ENCODE results near the gene ZNF462.

DNA sequence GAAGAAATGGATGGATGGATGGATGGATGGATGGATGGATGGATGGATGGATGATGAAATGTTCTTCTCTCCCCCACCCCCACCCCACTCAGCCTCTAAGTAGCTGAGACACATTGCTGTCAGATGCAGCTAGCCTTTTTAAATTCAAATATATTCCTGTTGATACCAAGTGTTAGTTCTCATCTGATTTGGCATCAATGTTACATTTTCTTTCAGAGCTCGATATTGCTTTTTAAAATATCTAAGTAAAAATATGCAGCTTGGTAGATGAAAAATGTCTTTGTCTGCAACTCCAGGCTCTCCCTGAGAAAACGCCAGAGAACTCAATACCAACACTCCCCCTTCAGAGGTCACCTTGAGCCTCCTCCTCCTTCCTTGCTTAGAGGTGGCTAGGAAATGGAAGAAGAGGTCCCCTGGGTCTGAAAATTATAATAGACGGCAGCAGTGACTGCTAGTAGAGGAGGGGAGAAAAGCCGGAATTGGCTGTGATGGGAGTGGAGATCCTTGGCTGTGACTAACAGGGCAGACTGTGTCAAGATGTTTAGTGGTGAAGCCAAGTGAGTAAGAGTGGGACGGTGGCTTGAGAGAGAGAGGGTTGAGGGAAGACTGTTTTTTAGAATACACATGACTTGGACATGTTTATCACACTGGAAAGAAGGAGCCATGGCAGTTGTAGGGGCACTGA lies 156.0 kb downstream of the ZNF462 start:
- TF ChIP-seq, protein P1, sequence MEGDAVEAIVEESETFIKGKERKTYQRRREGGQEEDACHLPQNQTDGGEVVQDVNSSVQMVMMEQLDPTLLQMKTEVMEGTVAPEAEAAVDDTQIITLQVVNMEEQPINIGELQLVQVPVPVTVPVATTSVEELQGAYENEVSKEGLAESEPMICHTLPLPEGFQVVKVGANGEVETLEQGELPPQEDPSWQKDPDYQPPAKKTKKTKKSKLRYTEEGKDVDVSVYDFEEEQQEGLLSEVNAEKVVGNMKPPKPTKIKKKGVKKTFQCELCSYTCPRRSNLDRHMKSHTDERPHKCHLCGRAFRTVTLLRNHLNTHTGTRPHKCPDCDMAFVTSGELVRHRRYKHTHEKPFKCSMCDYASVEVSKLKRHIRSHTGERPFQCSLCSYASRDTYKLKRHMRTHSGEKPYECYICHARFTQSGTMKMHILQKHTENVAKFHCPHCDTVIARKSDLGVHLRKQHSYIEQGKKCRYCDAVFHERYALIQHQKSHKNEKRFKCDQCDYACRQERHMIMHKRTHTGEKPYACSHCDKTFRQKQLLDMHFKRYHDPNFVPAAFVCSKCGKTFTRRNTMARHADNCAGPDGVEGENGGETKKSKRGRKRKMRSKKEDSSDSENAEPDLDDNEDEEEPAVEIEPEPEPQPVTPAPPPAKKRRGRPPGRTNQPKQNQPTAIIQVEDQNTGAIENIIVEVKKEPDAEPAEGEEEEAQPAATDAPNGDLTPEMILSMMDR (IDR thresholded peaks at IDR 0.05): no peak
- no peak for TF ChIP-seq EP300 (IDR thresholded peaks at IDR 0.05)

Measured in tibial nerve (tissue), 4 donors.